GM12878 (cell line): ENCODE measurements around the gene ZNF213. TPM values are rescaled to one million over a fixed set of nuclear protein-coding genes. Genes with fewer than 3 reads are reported as not detected.
A peak's percentile ranks its signal among the peaks of the same experiment; 100 is the strongest.

Experiments
- BACH1 ChIP-seq: fragments of 450-650 bp; IDR thresholded peaks from 2 replicates; pipeline ENCODE4 v1.6.1; 2017; ENCODE audit warnings: mild to moderate bottlenecking, borderline replicate concordance
- EGR1 ChIP-seq, 2 experiments: IDR thresholded peaks; 1 replicate in 1 of 2; 2 replicates in 1 of 2; pipeline ENCODE4 v1.6.1; 2011 to 2012; ENCODE audit warnings: low read depth in 2 of 2, low read length in 2 of 2, borderline replicate concordance in 1 of 2, mild to moderate bottlenecking in 1 of 2, moderate library complexity in 1 of 2
- GATAD2B ChIP-seq: fragments of 450-650 bp; conservative IDR thresholded peaks from 2 replicates; pipeline ENCODE4 v1.6.1; 2017; ENCODE audit warnings: low read depth, mild to moderate bottlenecking, moderate library complexity
- HCFC1 ChIP-seq: fragments of 150-350 bp; IDR thresholded peaks from 2 replicates; pipeline ENCODE4 v1.6.1; 2014; ENCODE audit warnings: low read length
- IKZF1 ChIP-seq: fragments of 450-650 bp; conservative IDR thresholded peaks from 2 replicates; pipeline ENCODE4 v1.6.1; 2017; ENCODE audit warnings: antibody characterized with exemption, mild to moderate bottlenecking
- LARP7 ChIP-seq: fragments of 450-650 bp; IDR thresholded peaks from 2 replicates; pipeline ENCODE4 v1.6.1; 2017; ENCODE audit warnings: mild to moderate bottlenecking
- MEF2A ChIP-seq: IDR thresholded peaks from 2 replicates; pipeline ENCODE4 v1.6.1; 2011; ENCODE audit warnings: low read depth, mild to moderate bottlenecking, low read length, moderate library complexity; ENCODE audit not compliant: insufficient read depth
- NFIC ChIP-seq: IDR thresholded peaks from 2 replicates; pipeline ENCODE4 v1.6.1; 2012; ENCODE audit warnings: low read depth, mild to moderate bottlenecking, inconsistent platforms, low read length, moderate library complexity
- NRF1 ChIP-seq: conservative IDR thresholded peaks from 2 replicates; pipeline ENCODE4 v1.6.1; 2011; ENCODE audit warnings: mild to moderate bottlenecking, low read depth, low read length, improper control_type of control experiment
- PML ChIP-seq: IDR thresholded peaks from 2 replicates; pipeline ENCODE4 v1.6.1; 2012; ENCODE audit warnings: low read length, inconsistent platforms
- RCOR1 ChIP-seq: conservative IDR thresholded peaks from 2 replicates; pipeline ENCODE4 v1.6.1; 2012; ENCODE audit warnings: low read depth, low read length, improper control_type of control experiment
- SIN3A ChIP-seq: IDR thresholded peaks from 2 replicates; pipeline ENCODE4 v1.6.1; 2012; ENCODE audit warnings: low read depth, low read length, improper control_type of control experiment
- SPI1 ChIP-seq: IDR thresholded peaks from 2 replicates; pipeline ENCODE4 v1.6.1; 2011; ENCODE audit warnings: low read depth, mild to moderate bottlenecking, low read length, moderate library complexity, borderline replicate concordance; ENCODE audit not compliant: insufficient read depth
- SREBF2 ChIP-seq: IDR thresholded peaks from 2 replicates; pipeline ENCODE4 v1.6.1; 2012; ENCODE audit warnings: mild to moderate bottlenecking, low read length
- SRF ChIP-seq, 2 experiments: IDR thresholded peaks; 2 replicates each; pipeline ENCODE4 v1.6.1; 2011; ENCODE audit warnings: low read depth in 2 of 2, low read length in 2 of 2, mild to moderate bottlenecking in 1 of 2, moderate library complexity in 1 of 2
- TBL1XR1 ChIP-seq: IDR thresholded peaks from 2 replicates; pipeline ENCODE4 v1.6.1; 2012; ENCODE audit warnings: low read depth, low read length, improper control_type of control experiment
- WRNIP1 ChIP-seq: IDR thresholded peaks from 2 replicates; pipeline ENCODE4 v1.6.1; 2011; ENCODE audit warnings: low read depth, low read length, improper control_type of control experiment, borderline replicate concordance
- ZNF217 ChIP-seq: fragments of 450-650 bp; IDR thresholded peaks from 2 replicates; pipeline ENCODE4 v1.6.1; 2017; ENCODE audit warnings: antibody characterized with exemption, mild to moderate bottlenecking
- ZSCAN29 ChIP-seq: fragments of 450-650 bp; IDR thresholded peaks from 2 replicates; pipeline ENCODE4 v1.6.1; 2017; ENCODE audit warnings: mild to moderate bottlenecking, moderate library complexity
- polyA plus RNA-seq, 11 experiments: library from polyadenylated mRNA; depleted of rRNA in 4 of 11; unstranded in 6 of 11; stranded (reverse) in 5 of 11; fragments of >200 nt; fragmentation: Nextera tagmentation in 4 of 11; fragmentation: Illumina TruSeq in 1 of 11; extraction: Ambion mirVana in 4 of 11; extraction: Trizol in 1 of 11; gene quantifications; 1 replicate in 1 of 11; 2 replicates in 10 of 11; pipeline versions ENCODE4 v1.2.1 to v1.2.3, GENCODE V29; 2011 to 2016; ENCODE audit warnings: inconsistent platforms in 2 of 11, missing spikeins in 2 of 11, low read depth in 1 of 11
- total RNA-seq, 4 experiments: library from RNA; depleted of rRNA in 3 of 4; stranded (reverse); fragments of >200 nt in 3 of 4; fragmentation: Illumina TruSeq in 1 of 4; extraction: Trizol in 1 of 4; gene quantifications; 2 replicates each; pipeline versions ENCODE4 v1.2.1 to v1.2.3, GENCODE V29; 2013 to 2021
- TF ChIP-seq, protein P1 (sequence below): fragments of 450-650 bp; IDR thresholded peaks from 2 replicates; pipeline ENCODE4 v1.6.1; 2017; ENCODE audit warnings: mild to moderate bottlenecking, moderate library complexity
- TF ChIP-seq, protein P2 (sequence below): fragments of 450-650 bp; IDR thresholded peaks from 2 replicates; pipeline ENCODE4 v1.6.1; 2018; ENCODE audit warnings: mild to moderate bottlenecking, low read depth, moderate library complexity; ENCODE audit not compliant: partially characterized antibody
- TF ChIP-seq, protein P3 (sequence below): fragments of 450-650 bp; conservative IDR thresholded peaks from 2 replicates; pipeline ENCODE4 v1.6.1; 2017; ENCODE audit warnings: mild to moderate bottlenecking, moderate library complexity

ZNF213 gene
- total and polyA plus RNA-seq, 10 of the 15 experiments (the other 5 are each of a cell fraction or from before 2014, with no cell fraction given): 0.53 to 9.4 (median 1.1) TPM

DNA sequence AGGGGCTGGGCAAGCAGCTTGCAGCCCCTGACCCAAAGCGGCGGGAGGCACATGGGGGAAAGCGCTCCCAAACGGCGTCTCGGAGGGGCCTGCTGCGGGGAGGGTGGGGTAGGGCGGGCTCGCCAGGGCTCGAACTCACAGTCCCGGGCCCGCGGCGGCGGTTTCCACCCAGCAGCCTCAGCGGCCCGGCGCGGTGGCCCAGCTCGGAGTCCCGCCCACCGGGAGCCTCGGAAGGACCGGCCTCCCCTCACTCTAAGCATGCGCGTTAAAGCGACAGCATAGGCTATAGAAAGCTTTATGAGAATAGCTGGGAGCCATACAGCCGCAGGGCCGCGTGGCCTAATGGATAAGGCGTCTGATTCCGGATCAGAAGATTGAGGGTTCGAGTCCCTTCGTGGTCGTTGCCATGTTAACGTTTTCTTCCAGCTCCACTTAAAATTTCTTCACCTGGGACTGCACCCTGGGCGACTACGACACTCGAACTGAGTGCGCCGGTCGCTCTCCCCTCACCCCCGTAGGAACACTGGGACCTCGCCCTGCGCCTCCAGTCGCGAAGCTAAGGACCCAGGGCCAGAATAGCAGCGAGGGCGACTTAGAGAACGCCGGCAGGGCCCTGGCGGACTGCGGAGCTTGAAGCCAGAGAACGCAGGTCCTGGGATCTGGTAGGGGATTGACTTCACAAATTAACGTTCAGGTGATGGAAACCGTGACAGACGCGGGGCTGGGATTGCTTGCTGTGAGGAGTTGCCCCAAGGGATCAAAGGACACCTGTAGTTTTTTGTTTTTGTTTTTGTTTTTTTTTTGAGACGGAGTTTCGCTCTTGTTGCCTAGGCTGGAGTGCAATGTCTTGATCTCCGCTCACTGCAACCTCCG, 15.8 kb downstream of the ZNF213 start (continued):
- TF ChIP-seq, protein P1, sequence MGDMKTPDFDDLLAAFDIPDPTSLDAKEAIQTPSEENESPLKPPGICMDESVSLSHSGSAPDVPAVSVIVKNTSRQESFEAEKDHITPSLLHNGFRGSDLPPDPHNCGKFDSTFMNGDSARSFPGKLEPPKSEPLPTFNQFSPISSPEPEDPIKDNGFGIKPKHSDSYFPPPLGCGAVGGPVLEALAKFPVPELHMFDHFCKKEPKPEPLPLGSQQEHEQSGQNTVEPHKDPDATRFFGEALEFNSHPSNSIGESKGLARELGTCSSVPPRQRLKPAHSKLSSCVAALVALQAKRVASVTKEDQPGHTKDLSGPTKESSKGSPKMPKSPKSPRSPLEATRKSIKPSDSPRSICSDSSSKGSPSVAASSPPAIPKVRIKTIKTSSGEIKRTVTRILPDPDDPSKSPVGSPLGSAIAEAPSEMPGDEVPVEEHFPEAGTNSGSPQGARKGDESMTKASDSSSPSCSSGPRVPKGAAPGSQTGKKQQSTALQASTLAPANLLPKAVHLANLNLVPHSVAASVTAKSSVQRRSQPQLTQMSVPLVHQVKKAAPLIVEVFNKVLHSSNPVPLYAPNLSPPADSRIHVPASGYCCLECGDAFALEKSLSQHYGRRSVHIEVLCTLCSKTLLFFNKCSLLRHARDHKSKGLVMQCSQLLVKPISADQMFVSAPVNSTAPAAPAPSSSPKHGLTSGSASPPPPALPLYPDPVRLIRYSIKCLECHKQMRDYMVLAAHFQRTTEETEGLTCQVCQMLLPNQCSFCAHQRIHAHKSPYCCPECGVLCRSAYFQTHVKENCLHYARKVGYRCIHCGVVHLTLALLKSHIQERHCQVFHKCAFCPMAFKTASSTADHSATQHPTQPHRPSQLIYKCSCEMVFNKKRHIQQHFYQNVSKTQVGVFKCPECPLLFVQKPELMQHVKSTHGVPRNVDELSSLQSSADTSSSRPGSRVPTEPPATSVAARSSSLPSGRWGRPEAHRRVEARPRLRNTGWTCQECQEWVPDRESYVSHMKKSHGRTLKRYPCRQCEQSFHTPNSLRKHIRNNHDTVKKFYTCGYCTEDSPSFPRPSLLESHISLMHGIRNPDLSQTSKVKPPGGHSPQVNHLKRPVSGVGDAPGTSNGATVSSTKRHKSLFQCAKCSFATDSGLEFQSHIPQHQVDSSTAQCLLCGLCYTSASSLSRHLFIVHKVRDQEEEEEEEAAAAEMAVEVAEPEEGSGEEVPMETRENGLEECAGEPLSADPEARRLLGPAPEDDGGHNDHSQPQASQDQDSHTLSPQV: no peak
- TF ChIP-seq ZSCAN29 (peak; percentile 97), MEF2A (0 out of 2 replicates have a peak, but pooled peaks have one; percentile 46), BACH1 (peak; percentile 33; the same call in 1 of the 2 replicates), RCOR1 (no peak), NFIC (no peak; the same call in 1 of the 2 replicates), NRF1 (peak; percentile 46), WRNIP1 (no peak), GATAD2B (peak; percentile 67; the same call in 1 of the 2 replicates), SREBF2 (peak; percentile 99), EGR1 (IDR thresholded peaks at IDR 0.05; ENCODE audit: borderline replicate concordance in 1 of 2, low read depth in 2 of 2, low read length in 2 of 2) (no peak), IKZF1 (peak; percentile 64), ZNF217 (peak; percentile 63; the same call in 1 of the 2 replicates), SRF (IDR thresholded peaks at IDR 0.05; ENCODE audit: low read depth in 2 of 2, low read length in 2 of 2) (no peak), SPI1 (no peak), TBL1XR1 (peak; percentile 91), LARP7 (peak; percentile 59; the same call in 1 of the 2 replicates), PML (no peak), HCFC1 (peak; percentile 29; the same call in 1 of the 2 replicates), SIN3A (no peak)
- TF ChIP-seq, protein P2, sequence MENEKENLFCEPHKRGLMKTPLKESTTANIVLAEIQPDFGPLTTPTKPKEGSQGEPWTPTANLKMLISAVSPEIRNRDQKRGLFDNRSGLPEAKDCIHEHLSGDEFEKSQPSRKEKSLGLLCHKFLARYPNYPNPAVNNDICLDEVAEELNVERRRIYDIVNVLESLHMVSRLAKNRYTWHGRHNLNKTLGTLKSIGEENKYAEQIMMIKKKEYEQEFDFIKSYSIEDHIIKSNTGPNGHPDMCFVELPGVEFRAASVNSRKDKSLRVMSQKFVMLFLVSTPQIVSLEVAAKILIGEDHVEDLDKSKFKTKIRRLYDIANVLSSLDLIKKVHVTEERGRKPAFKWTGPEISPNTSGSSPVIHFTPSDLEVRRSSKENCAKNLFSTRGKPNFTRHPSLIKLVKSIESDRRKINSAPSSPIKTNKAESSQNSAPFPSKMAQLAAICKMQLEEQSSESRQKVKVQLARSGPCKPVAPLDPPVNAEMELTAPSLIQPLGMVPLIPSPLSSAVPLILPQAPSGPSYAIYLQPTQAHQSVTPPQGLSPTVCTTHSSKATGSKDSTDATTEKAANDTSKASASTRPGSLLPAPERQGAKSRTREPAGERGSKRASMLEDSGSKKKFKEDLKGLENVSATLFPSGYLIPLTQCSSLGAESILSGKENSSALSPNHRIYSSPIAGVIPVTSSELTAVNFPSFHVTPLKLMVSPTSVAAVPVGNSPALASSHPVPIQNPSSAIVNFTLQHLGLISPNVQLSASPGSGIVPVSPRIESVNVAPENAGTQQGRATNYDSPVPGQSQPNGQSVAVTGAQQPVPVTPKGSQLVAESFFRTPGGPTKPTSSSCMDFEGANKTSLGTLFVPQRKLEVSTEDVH: no peak
- TF ChIP-seq, protein P3, sequence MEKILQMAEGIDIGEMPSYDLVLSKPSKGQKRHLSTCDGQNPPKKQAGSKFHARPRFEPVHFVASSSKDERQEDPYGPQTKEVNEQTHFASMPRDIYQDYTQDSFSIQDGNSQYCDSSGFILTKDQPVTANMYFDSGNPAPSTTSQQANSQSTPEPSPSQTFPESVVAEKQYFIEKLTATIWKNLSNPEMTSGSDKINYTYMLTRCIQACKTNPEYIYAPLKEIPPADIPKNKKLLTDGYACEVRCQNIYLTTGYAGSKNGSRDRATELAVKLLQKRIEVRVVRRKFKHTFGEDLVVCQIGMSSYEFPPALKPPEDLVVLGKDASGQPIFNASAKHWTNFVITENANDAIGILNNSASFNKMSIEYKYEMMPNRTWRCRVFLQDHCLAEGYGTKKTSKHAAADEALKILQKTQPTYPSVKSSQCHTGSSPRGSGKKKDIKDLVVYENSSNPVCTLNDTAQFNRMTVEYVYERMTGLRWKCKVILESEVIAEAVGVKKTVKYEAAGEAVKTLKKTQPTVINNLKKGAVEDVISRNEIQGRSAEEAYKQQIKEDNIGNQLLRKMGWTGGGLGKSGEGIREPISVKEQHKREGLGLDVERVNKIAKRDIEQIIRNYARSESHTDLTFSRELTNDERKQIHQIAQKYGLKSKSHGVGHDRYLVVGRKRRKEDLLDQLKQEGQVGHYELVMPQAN: peak; percentile 40; the same call in 1 of the 2 replicates
